OCI-LY1 (cell line): ENCODE results near the gene S100A10.

ENCODE experiments used
- H2AFZ ChIP-seq: fragments of 200-600 bp; sonication (generic), shearing (Covaris generic); 2 replicates; pipeline ENCODE4 v1.6.0; 2014; ENCODE audit warnings: antibody characterized with exemption, mild to moderate bottlenecking, low read length
- H3F3A ChIP-seq: fragments of 200-600 bp; sonication (generic), shearing (Covaris generic); 2 replicates; pipeline ENCODE4 v1.6.0; 2014; ENCODE audit warnings: mild to moderate bottlenecking, antibody characterized with exemption, low read length, moderate library complexity; ENCODE audit not compliant: insufficient read depth
- H3K27ac ChIP-seq: fragments of 200-600 bp; sonication (generic); 2 replicates; pipeline ENCODE4 v1.5.1; 2014; ENCODE audit warnings: low read length, mixed run types, mild to moderate bottlenecking, low read depth; ENCODE audit not compliant: poor library complexity, severe bottlenecking
- H3K27me3 ChIP-seq: fragments of 200-600 bp; sonication (generic); 2 replicates; pipeline ENCODE4 v1.6.0; 2014; ENCODE audit warnings: antibody characterized with exemption, mild to moderate bottlenecking, low read length, moderate library complexity; ENCODE audit not compliant: insufficient read depth
- H3K36me3 ChIP-seq: fragments of 200-600 bp; sonication (generic); 2 replicates; pipeline ENCODE4 v1.6.1; 2014; ENCODE audit warnings: mild to moderate bottlenecking, antibody characterized with exemption, low read length, moderate library complexity, mixed read lengths; ENCODE audit not compliant: insufficient read depth
- H3K4me1 ChIP-seq: fragments of 200-600 bp; sonication (generic); 2 replicates; pipeline ENCODE4 v1.5.1; 2014; ENCODE audit warnings: mild to moderate bottlenecking, low read length, moderate library complexity; ENCODE audit not compliant: insufficient read depth, severe bottlenecking
- H3K4me2 ChIP-seq: fragments of 200-600 bp; sonication (generic), shearing (Covaris generic); 2 replicates; pipeline ENCODE4 v1.6.1; 2014; ENCODE audit warnings: low read length
- H3K4me3 ChIP-seq: fragments of 200-600 bp; sonication (generic); 2 replicates; pipeline ENCODE4 v1.5.1; 2014; ENCODE audit warnings: low read length, low read depth, mild to moderate bottlenecking, mixed read lengths; ENCODE audit not compliant: poor library complexity, severe bottlenecking
- H3K79me2 ChIP-seq: fragments of 200-600 bp; shearing (Covaris generic); 2 replicates; pipeline ENCODE4 v1.6.1; 2016; ENCODE audit warnings: mixed run types, low read length, mixed read lengths; ENCODE audit not compliant: insufficient read depth
- H3K9ac ChIP-seq: fragments of 200-600 bp; sonication (generic), shearing (Covaris generic); 2 replicates; pipeline ENCODE4 v1.6.1; 2014; ENCODE audit warnings: mild to moderate bottlenecking, low read length, mixed read lengths
- H3K9me2 ChIP-seq: fragments of 200-600 bp; sonication (generic), shearing (Covaris generic); 2 replicates; pipeline ENCODE4 v1.6.1; 2014; ENCODE audit warnings: low read depth, mild to moderate bottlenecking, low read length, mixed read lengths
- H3K9me3 ChIP-seq: fragments of 200-600 bp; shearing (Covaris generic); 2 replicates; pipeline ENCODE4 v1.6.1; 2014; ENCODE audit warnings: low read length, mixed read lengths
- H4K20me1 ChIP-seq: fragments of 200-600 bp; sonication (generic), shearing (Covaris generic); 2 replicates; pipeline ENCODE4 v1.6.0; 2016; ENCODE audit warnings: mild to moderate bottlenecking, low read length; ENCODE audit not compliant: insufficient read depth
- CTCF ChIP-seq: fragments of 200-600 bp; sonication (generic), shearing (Covaris generic); IDR thresholded peaks from 2 replicates; pipeline ENCODE4 v1.5.1; 2017; ENCODE audit warnings: mild to moderate bottlenecking, antibody characterized with exemption, low read length, moderate library complexity, mixed read lengths
- EZH2 ChIP-seq: fragments of 200-600 bp; sonication (generic), shearing (Covaris generic); IDR thresholded peaks from 2 replicates; pipeline ENCODE4 v1.8.0; 2017; ENCODE audit warnings: borderline replicate concordance, mixed run types, mild to moderate bottlenecking, antibody characterized with exemption, low read length, moderate library complexity, mixed read lengths

The S100A10 gene

GRCh38 chr1:152034654-152035538 is 41.2 kb upstream of the S100A10 start:
- Histone ChIP-seq H3K9ac (no peak overlapping the region; the same call in 1 of the 2 replicates), H3F3A (no peaks in the 10 kb centered on the region)
- TF ChIP-seq CTCF: peak; percentile 72
- TF ChIP-seq EZH2: no peak

GRCh38 chr1:152034324-152034653 is 40.6 kb upstream of the S100A10 start:
- Histone ChIP-seq H3K4me1 (peaks cover 38% of the 10 kb centered on the region), H3K36me3 (no peaks in the 10 kb centered on the region), H3K9me2 (no peaks in the 10 kb centered on the region), H3K9me3 (no peaks in the 10 kb centered on the region), H3K27ac (no peak overlapping the region), H3K4me2 (peak overlapping the region; percentile 42; the same call in 1 of the 2 replicates), H4K20me1 (no peaks in the 10 kb centered on the region), H3F3A (no peaks in the 10 kb centered on the region), H3K9ac (no peak overlapping the region), H2AFZ (peak overlapping the region; percentile 53; the same call in 1 of the 2 replicates), H3K79me2 (no peaks in the 10 kb centered on the region), H3K27me3 (no peaks in the 10 kb centered on the region), H3K4me3 (no peak overlapping the region)
- no peak for TF ChIP-seq EZH2
- TF ChIP-seq CTCF: no peak

More at GRCh38 chr1:152034654-152035538, 41.2 kb upstream of the S100A10 start:
- Histone ChIP-seq H2AFZ (peak overlapping the region; percentile 53; the same call in 1 of the 2 replicates), H3K79me2 (no peaks in the 10 kb centered on the region), H3K36me3 (no peaks in the 10 kb centered on the region), H3K4me3 (peak overlapping the region; percentile 63), H3K4me2 (peak overlapping the region; percentile 73; the same call in 1 of the 2 replicates), H3K9me2 (no peaks in the 10 kb centered on the region), H3K9me3 (no peaks in the 10 kb centered on the region), H3K4me1 (peaks cover 38% of the 10 kb centered on the region), H3K27me3 (no peaks in the 10 kb centered on the region), H4K20me1 (no peaks in the 10 kb centered on the region), H3K27ac (peak overlapping the region; percentile 66)

GRCh38 chr1:152029929-152030211 is 36.2 kb upstream of the S100A10 start:
- Histone ChIP-seq H3K4me3 (no peak overlapping the region), H3K4me2 (no peak overlapping the region), H4K20me1 (no peaks in the 10 kb centered on the region), H3F3A (no peaks in the 10 kb centered on the region), H3K9ac (no peak overlapping the region), H3K27ac (no peak overlapping the region), H3K9me3 (no peaks in the 10 kb centered on the region), H3K27me3 (no peaks in the 10 kb centered on the region), H3K9me2 (no peaks in the 10 kb centered on the region), H2AFZ (no peak overlapping the region), H3K79me2 (no peaks in the 10 kb centered on the region), H3K36me3 (no peaks in the 10 kb centered on the region), H3K4me1 (peaks cover 7% of the 10 kb centered on the region)
- TF ChIP-seq CTCF (no peak), EZH2 (no peak)
